Measurements from ENCODE around the gene FBLN2.

Gene FBLN2

DNA sequence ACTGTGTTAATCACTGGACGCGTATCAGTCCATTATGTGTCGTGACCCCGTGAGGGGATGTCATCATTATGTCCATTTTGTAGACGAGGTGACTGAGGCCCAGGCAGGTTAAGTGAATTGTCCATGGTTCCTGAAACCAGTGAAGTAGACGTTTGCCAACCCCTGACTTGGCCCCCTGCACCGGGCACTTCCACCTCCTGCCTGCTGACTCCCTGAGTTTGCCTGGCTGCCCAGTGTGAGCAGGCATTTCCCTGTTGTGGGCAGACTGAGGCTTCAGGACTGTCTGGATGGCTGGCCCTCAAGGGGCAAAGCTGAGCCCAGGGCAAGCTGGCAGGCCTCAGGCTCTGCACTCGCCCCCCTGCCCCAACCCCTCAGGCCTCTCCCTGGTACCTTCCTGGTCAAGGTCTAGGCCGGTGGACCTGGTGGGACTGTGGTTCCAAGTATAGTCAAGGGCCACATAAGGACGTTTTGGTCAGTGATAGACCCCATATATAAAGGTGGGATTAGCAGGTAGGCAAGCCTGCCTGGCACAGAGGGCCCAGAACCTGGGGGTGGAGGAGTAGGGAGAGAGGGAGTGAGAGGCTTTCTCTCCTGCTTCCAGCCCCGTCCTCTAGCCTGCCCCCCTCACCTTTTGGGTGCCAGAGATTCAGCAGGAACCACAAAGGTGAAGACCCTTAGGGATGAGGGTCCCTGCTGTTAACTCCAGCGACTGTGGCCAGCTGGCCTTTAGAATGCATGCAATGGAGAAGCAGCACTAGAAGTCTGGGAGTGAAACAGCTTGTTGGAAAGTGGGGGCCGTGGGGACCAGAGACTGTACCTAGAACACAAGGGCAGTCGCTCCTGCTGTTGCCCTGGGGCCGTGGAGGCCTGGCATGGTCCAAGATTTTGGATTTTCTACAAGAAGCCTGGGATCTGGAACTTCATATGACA, 34.6 kb downstream of the FBLN2 start:
- no peak for DNase-seq

DNA sequence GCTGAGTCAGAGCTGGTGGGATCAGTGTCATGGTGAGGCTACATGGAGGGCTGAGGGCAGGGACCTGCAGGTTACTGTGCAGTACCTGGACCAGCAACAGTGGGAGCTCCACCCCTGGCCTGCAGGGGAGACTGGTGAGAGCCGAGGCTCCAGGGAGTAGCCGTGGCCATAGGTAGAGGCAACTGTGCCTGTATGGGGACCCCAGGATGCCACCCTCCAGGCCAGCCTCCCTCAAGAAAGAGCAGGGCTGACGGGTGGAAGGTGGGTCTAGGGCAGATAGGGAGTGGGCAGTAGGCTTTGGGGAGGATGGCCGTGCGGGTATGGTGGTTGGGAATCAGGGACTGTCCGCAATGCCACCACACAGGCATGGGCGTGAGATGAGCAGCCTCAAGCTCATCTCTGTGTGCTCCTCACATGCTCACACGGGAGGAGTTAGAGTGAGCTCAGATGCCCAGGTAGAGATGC, 35.5 kb downstream of the FBLN2 start:
- DNase-seq = no peak

DNA sequence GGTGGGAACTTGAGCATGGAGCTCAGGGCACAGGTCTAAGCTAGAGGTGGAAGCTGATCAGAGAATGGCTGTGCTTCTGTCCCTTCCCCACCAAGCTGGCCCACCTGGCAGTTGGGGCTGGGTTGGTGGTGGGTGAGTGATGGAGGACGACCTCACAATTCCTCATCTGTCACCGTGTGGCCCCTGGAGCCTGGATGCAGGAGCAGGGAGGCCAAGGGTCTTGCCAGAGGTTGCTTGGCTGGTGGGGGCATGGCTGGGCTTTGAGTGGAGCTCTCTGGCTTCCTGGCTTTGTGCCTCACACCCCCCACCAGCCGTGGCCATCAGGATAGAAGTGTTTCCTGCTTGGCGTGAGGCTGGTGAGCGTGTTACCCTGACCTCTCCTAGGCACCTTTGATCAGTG, 36.0 kb downstream of the FBLN2 start:
- no peak for DNase-seq

DNA sequence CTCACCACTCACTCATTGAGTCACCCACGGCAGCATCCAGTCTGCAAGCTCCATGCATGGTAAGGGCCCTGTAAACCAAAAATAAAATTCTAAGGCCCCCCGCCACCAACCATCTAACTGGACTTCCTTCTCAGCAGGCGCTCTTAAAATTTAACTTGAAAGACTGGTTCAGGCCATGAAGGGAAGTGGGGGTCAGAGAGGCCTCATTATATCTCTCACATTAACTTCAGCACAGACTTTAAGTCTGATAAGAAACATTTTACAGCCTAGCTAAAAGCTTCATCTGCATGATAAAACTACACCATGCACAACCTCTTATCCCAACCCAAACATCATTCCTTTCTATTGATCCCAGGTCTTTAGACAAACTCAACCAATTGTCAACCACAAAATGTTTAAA, 38.5 kb downstream of the FBLN2 start:
- no peak for DNase-seq

DNA sequence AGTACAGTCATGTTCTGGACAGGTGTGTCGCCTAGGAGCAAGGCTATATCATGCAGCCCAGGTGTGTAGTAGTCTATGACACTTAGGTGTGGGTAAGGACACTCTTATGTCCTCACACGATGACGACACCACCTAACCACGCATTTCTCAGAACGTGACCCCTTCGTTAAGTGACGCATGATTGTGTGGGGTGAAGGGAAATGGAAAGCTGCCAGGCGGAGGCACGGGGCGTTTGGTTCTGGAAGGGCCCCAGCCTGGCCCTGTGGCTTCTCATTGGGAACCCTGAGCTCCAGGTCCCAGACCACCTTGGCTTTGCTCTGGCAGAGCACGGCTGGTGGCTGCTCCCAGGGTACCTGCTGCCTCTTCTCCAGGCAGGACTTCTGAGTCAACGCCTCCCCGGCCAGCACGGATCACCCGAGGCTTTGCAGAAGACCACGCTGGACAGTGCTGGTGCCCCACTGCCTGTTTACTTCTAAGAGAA, 39.3 kb downstream of the FBLN2 start:
- DNase-seq = no peak

DNA sequence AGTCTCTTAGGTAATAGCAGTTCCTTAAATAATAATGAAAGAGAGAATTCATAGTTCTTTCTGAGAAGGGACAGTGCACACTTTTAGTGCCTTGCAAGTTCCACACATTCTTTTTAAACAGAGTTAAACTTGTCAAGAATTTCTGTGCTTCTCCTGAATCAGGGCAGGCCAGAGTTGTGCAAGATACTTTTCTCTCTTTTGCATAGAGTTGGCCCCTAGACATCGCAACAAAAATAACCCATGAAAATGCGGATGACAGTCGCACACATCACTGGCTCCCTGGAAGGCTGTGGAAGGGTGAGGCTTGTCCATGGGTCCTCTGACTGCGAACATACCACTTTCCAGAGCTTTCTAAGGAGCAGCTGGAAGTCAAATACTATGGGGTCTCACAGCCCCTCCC, 40.1 kb downstream of the FBLN2 start:
- DNase-seq = no peak

DNA sequence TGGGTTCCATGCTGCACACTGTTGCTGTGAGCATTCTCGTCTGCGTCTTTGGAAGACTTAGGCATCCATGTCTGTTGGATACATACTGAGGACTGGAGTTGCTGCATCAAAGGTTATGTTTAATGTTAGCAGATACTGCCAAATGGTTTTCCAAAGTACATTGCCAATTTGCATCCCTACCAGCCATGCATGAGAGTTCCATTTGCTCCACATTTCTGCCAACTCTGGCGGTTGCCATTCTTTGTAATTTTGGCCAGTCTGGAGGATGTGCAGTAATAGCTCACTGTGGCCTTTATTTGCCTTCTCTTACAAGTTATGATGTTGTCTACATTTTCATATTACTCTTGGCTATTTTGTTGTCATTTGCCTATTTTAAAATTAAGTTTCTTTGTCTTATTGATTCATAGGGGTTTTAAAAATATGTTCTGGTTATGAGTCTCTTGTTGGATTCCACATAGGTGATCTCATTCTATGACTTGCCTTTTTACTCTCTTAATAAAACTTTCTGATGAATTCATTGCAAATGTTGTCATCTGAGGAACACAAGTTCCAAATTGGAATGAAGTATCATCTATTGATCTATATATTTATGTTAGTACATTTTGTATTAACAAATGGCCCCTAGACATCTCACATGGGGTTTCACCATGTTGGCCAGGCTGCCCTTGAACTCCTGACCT, 42.1 kb downstream of the FBLN2 start:
- DNase-seq = no peak

DNA sequence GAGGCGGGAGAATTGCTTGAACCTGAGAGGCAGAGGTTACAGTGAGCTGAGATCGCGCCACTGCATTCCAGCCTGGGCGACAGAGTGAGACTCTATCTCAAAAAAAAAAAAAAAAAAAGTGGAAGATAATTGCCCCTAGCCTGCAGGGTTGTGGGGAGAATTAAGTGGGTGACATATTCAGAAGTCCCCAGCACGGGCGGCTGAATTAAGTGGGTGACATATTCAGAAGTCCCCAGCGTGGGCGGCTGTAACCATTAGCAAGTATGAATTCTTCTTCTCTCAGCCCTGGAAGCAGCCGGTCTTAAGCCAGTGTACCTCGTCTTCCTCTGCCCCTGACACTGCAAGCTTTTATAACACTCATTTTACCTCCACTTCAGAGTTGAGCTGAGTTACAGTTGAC, 44.7 kb downstream of the FBLN2 start:
- no peak for DNase-seq

DNA sequence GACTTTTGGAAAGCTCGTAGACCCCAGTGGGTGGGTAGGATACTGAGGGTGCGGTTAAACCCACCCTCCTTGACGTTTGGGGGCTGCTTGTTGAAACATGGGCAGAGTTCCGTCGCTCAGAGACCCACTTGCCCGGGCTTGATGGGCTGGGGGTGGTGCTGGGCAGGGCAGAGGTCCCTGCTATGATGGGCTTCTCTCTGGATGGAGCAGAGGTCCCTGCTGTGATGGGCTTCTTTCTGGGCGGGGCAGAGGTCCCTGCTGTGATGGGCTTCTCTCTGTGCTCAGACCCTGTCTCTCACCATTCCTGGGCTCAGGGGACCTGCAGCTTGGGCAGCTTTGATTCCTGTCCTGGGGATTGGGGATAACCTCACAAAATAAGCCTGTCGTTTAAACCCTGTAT, 45.2 kb downstream of the FBLN2 start:
- DNase-seq = no peak

DNA sequence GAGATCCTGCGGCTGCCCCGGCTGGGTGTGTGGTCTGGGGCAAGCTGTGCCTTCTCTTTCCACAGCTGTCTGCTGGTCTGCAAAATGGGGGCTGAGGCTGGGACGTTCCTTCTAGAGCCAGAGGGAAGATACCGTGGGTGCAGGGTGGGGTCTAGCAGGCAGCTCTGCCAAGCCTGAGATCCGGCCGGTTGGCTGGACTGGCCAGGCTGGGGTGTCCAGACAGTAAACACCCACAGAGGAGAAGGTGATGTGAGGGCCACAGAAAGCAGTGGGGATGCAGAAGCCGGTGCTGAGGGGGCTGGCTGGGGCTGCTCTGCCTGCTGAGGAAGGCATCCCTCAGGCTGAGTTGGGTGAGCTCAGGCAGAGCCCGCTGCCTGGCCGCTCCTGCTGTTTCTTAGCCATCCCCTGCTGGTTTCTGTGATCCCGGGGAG, 46.1 kb downstream of the FBLN2 start:
- DNase-seq = no peak

DNA sequence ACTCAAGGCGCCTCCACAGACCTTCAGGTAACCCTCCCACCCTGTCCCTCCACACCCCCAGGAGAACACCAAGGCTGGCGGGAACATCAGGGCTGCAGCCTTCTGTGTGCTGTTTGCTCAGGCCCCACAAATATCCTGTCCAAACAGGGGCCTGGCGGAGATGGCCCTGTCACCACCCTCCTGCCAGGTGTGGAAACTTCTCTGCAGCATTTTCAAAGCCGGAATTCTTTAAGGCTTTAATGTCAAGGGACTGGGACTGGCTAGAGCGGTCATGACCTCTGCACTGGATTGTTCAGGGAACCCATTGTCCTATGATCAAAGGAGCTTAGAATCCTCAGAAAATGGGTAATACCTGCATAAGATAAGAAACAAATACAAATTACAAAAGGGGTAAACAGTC, 46.6 kb downstream of the FBLN2 start:
- no peak for DNase-seq

DNA sequence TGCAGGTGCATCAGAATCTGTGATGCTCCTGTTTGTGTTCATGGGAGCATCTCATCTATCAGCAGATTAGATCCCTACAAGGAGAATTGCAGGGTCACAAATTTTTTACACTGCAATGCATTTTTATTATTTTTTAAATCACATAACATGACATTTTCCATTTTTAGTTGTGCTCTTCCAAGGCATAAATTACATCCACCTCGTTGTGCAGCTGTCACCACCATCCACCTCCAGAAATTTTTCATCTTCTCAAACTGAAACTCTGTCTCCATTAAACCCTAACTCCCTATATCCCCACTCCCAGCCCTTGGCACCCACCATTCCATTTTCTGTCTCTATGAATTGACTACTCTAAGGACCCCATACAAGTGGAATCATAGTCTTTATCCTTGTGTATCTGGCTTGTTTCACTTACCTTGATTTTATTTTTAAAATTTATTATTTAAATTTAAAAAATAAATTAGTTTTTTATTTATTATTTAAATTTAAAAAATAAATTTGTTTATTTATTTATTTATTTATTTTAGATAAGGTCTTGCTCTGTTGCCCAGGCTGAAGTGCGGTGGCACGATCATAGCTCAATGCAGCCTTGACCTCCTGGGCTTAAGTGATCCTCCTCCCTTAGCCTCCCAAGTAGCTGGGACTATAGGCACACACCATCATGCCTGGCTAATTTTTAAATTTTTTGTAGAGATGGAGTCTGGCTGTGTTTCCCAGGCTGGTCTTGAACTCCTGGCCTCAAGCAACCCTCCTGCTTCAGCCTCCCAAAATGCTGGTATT, 47.7 kb downstream of the FBLN2 start:
- DNase-seq = no peak

DNA sequence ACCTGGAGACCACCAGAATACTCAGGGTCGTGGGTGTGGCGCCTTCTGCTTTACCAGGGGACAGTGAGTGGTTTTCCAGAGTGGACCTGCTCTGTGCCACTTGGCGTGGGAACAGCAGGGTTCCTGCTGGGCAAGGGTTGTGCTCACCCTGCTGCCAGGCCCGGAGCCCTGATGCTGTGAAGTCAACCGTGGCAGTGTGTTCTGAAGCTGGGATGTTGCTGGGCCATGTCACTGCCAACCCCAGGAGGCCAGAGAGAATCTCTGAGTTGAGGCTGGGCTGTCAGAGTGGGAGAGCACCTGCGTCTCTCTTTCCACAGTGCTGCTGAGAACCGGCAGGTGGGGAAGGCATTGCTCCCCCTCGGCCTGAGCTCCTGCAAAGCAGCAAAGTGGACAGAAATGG, 48.7 kb downstream of the FBLN2 start:
- no peak for DNase-seq

DNA sequence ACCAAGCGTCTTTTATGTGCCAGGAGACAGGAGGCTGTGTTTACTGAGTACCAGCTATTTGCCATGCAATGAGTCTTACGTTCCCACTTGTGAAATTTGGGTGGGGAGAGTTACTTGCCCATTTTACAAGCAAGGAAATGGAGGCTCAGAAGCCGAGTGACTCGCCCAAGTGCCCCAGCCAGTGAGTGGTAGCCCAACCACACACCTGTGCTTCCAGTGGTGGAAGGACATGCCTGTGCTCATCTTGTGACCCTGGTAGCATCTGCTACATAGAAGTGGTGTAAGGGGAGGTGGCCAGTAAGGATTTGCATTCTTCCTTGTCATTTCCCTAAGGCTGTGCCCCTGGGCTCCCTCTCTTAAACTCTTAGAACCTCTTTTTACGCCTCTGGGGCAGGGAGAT, 49.3 kb downstream of the FBLN2 start:
- DNase-seq = no peak

DNA sequence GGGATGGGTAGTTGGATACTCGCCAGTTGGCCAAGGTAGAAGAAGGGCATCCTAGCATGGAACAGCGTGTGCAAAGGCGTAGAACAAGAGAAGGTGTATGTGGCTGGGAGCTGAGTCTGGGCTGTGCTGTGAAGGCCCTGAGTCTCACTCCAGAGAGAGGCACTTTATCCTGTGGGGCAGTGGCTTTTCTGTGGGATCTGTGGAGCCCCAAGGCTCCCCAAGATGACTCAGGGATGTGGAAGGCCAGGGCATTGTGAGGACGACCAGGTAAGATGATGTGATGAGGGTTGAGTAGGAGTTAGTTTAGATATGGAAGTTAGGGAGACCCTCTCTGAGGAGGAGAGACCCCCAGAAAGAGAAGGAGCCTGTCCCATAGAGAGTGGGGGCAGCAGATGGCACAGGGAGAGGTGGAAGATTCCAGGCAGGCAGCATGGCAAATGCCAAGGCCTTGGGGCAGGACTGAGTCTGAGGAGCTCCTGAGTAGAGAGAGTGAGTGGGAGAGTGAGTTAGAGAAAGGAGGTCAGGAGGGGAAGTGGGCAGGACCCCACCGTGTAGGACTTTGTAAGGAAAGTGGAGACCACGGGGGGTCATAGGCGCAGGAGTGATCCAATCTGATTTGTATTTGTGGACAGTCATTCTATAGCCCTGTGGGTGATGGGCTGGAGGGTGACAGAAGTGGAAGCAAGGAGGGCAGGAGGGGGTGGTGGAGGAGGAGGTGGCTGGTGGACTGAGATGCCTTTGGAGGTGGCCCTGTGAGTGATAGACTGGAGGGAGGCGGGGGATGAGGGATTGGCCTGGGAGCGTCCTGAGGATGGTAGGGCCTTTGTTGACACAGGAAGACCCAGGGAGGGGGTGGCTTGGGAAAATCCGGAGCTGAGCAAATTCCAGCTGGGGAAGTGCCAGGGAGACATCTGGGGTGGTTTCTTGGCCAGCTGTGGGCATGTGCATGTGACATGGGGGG, 50.3 kb downstream of the FBLN2 start:
- DNase-seq = no peak

DNA sequence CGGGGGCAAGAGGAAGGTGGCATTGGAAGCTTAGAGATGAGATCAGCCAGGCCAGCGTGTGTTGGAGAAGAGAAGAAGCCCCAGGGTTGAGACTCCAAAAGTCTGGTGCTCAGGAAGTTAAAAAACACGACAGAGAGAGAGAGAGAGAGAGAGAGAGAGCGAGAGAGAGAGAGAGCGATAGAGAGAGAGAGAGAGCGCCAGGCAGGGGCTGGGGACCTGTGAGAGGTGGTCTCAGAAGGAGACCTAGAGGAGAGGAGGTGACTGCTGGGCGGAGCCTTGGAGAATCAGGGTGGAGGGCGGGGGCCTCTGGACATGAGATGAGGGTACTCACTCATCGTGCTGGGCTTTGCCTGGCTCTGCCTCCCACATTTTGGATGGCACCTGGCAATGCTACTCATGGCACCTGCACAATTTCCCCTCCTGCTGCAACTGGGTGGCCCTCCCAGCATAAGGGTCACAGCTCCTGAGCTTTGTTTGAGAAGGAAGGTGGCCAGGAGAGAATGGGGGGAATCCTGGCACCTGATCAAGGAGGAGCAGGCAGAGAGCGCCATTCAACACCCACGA, 51.0 kb downstream of the FBLN2 start:
- no peak for DNase-seq

DNA sequence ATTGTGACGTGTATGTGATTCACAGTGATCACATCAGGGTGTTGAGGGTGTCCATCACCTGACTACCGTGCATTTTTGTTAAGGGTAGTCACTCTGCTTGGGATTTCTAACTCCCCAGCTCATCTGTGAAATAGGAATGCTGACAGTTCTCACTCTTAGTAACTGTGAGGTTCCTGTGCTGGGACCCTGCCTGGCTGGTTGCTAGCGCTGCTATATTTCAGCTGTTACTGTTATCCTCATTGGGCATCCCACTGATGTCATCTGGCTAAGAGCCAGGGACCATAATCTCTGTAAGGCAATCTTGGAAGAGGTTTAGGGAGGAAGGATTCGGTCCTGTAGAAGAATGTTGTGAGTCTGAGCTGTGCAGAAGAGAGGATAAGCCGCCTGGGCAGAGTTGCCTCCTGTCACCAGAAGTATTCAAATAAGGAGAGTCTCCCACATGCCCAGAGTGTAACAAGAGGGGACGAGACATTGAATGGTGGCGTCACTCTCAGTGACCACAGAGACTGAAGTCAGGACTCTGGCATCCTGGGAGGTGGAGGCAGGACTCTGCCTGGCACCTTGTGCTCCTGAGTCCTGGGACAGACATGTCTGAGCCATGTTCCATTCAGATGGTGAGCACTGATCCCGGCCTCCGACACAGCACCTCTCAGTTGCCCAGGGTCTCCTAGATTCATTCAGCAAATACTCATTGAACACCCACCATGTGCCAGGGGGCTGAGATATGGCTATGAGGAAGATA, 52.2 kb downstream of the FBLN2 start:
- DNase-seq = peak; percentile 3

DNA sequence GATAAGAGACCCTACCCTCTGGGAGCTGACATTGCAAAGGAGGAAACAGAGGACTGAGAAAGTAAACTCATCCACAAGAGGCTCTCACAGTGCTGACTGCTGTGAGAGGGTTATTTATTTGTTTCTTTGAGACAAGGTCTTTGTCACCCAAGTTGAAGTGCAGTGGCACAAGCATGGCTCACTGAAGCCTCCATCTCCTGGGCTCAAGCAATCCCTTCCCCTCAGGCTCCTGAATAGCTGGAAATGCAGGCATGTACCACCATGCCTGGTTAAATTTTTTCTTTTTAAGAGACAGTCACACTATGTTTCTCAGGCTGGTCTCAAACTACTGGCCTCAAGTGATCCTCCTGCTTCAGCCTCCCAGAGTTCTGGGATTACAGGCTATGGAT, 52.8 kb downstream of the FBLN2 start:
- no peak for DNase-seq

DNA sequence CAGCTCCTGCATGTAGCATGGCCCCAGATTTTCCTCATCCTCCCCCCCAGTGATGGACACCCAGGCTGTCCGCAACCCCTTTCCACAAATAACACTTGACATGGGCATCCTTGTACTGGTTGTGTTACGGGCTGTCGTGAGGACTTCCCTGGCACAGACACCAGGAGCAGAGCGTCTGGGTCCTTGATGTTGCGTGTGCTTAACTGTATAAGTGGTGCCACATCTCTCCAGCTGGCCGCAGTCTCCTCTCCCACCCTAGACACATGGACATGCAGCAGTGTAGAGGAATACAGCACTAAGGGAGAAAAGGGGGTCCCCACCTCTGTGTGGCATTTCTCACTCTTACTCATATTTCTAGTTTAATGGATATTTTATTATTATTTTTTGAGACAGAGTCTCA, 56.6 kb downstream of the FBLN2 start:
- DNase-seq = no peak

DNA sequence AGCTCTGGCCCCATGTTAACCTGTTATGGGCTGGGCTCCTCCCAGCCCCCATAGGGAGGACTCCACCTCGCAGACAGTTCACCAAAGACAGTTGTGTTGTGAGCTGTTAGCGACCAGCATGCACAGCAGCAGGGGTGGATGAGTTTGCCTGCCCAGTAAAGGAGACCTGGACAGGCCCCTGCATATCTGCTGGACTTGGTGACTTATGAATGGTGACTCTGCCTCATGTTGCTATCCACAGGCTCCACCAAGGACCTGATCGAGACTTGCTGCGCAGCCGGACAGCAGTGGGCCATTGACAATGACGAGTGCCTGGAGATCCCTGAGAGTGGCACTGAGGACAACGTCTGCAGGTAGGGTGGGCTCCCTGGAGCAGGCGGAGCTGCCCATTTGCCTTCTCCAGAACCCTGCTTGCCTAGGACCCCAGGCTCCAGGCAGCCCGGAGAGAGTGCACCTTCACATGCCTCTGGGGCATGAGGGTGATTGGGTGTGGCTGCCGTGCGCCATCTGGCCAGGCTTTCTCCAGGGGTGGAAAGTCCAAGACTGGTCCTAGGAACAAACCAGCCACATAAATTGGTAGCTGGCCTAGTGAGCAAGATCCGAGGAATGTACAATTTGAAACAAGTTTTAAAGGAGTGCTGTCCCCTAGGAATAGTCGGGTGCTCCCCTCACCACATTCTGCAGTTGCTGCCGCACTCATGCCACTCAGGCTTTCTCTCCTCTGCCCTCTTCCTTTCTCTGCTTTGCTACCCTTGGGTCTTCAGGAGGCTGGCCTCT, 59.1 kb downstream of the FBLN2 start:
- DNase-seq = no peak
